MM.1S (cell line): Measurements from ENCODE around the gene PLCG2.

Experiments
- DNase-seq: peaks from one replicate; pipeline ENCODE4 v3.0.0-alpha.2; 2015
- H2AFZ ChIP-seq: fragments of 300-600 bp; sonication (generic); 2 replicates; pipeline ENCODE4 v1.6.0; 2016; ENCODE audit warnings: antibody characterized with exemption, low read length
- H3F3A ChIP-seq: fragments of 300-600 bp; sonication (generic); 2 replicates; pipeline ENCODE4 v1.6.1; 2016; ENCODE audit warnings: mild to moderate bottlenecking, antibody characterized with exemption, low read length, moderate library complexity, mixed read lengths; ENCODE audit not compliant: insufficient read depth
- H3K27ac ChIP-seq: fragments of 300-600 bp; sonication (generic); 2 replicates; pipeline ENCODE4 v1.5.1; 2016; ENCODE audit warnings: mild to moderate bottlenecking, low read length
- H3K27me3 ChIP-seq: fragments of 300-600 bp; sonication (generic); replicated peaks from 2 replicates; pipeline ENCODE4 v1.6.0; 2016; ENCODE audit warnings: low read length; ENCODE audit not compliant: insufficient read depth
- H3K36me3 ChIP-seq: fragments of 300-600 bp; sonication (generic); replicated peaks from 2 replicates; pipeline ENCODE4 v1.6.1; 2016; ENCODE audit warnings: mild to moderate bottlenecking, low read length, mixed read lengths; ENCODE audit not compliant: insufficient read depth
- H3K4me1 ChIP-seq: fragments of 300-600 bp; sonication (generic); 2 replicates; pipeline ENCODE4 v1.6.1; 2016; ENCODE audit warnings: low read length, mixed read lengths
- H3K4me2 ChIP-seq: fragments of 300-600 bp; sonication (generic); 2 replicates; pipeline ENCODE4 v1.6.0; 2016; ENCODE audit warnings: low read depth, low read length
- H3K4me3 ChIP-seq: fragments of 300-600 bp; sonication (generic); 2 replicates; pipeline ENCODE4 v1.5.1; 2016; ENCODE audit warnings: low read length, mixed read lengths
- H3K79me2 ChIP-seq: fragments of 300-600 bp; sonication (generic); 2 replicates; pipeline ENCODE4 v1.6.1; 2016; ENCODE audit warnings: mixed run types, low read length, mixed read lengths
- H3K9ac ChIP-seq: fragments of 300-600 bp; sonication (generic); 2 replicates; pipeline ENCODE4 v1.6.1; 2016; ENCODE audit warnings: low read length, mixed read lengths
- H3K9me2 ChIP-seq: fragments of 300-600 bp; sonication (generic); replicated peaks from 2 replicates; pipeline ENCODE4 v1.6.1; 2016; ENCODE audit warnings: mild to moderate bottlenecking, low read length, mixed read lengths; ENCODE audit not compliant: insufficient read depth
- H3K9me3 ChIP-seq: fragments of 300-600 bp; sonication (generic); replicated peaks from 2 replicates; pipeline ENCODE4 v1.6.1; 2016; ENCODE audit warnings: mild to moderate bottlenecking, low read length, mixed read lengths; ENCODE audit not compliant: insufficient read depth
- H4K20me1 ChIP-seq: fragments of 300-600 bp; sonication (generic); 2 replicates; pipeline ENCODE4 v1.6.1; 2016; ENCODE audit warnings: mild to moderate bottlenecking, low read length, moderate library complexity, mixed read lengths; ENCODE audit not compliant: insufficient read depth
- EZH2 ChIP-seq: fragments of 300-600 bp; sonication (generic); optimal IDR thresholded peaks from 2 replicates; pipeline ENCODE3; 2017; ENCODE audit warnings: low read depth, mild to moderate bottlenecking, antibody characterized with exemption, low read length, mixed read lengths
- EZH2phosphoT487 ChIP-seq: fragments of 300-600 bp; sonication (generic); IDR thresholded peaks from 2 replicates; pipeline ENCODE4 v1.6.1; 2018; ENCODE audit warnings: antibody characterized with exemption, low read length
- TF ChIP-seq, protein P1 (sequence below): fragments of 300-600 bp; sonication (generic); IDR thresholded peaks from 2 replicates; pipeline ENCODE4 v1.5.1; 2016; ENCODE audit warnings: antibody characterized with exemption, low read length, mixed read lengths

Gene PLCG2

GRCh38 chr16:81997738-81998137 lies 218.6 kb downstream of the PLCG2 start:
- no peak for DNase-seq
- no peaks in the 10 kb centered on the region for H3K9me2 ChIP-seq
- H3K27me3 ChIP-seq = no peaks in the 10 kb centered on the region
- no peak overlapping the region for H3K4me3 ChIP-seq
- no peaks in the 10 kb centered on the region for H3K79me2 ChIP-seq
- no peaks in the 10 kb centered on the region for H3K9me3 ChIP-seq
- H3K4me1 ChIP-seq = no peaks in the 10 kb centered on the region
- H3F3A ChIP-seq = no peaks in the 10 kb centered on the region
- H4K20me1 ChIP-seq = no peaks in the 10 kb centered on the region
- H3K36me3 ChIP-seq = no peaks in the 10 kb centered on the region
- no peak overlapping the region for H3K9ac ChIP-seq
- no peak overlapping the region for H2AFZ ChIP-seq
- TF ChIP-seq, protein P1, sequence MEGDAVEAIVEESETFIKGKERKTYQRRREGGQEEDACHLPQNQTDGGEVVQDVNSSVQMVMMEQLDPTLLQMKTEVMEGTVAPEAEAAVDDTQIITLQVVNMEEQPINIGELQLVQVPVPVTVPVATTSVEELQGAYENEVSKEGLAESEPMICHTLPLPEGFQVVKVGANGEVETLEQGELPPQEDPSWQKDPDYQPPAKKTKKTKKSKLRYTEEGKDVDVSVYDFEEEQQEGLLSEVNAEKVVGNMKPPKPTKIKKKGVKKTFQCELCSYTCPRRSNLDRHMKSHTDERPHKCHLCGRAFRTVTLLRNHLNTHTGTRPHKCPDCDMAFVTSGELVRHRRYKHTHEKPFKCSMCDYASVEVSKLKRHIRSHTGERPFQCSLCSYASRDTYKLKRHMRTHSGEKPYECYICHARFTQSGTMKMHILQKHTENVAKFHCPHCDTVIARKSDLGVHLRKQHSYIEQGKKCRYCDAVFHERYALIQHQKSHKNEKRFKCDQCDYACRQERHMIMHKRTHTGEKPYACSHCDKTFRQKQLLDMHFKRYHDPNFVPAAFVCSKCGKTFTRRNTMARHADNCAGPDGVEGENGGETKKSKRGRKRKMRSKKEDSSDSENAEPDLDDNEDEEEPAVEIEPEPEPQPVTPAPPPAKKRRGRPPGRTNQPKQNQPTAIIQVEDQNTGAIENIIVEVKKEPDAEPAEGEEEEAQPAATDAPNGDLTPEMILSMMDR = no peak
- TF ChIP-seq EZH2phosphoT487 = no peak
- no peak for TF ChIP-seq EZH2
- H3K27ac ChIP-seq = no peak overlapping the region
- H3K4me2 ChIP-seq = no peak overlapping the region

DNA sequence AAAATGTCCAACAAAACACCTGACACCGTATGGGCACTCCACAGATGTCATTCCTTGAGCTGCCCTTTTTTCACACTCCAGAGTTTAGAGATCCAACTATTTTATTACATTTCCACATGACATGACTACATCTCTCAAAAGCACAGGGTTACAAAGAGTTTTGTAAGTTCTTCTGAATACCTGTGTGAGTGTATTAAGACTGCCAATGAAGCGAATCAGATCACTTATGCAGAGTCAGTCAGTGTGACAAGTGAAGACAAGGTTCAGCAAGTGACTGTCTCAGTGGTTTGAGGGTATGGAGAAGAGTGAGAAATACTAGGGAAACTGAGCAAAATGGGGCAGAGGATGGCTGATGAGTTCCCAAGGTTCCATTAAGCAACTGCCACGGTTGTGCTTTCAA lies 223.7 kb downstream of the PLCG2 start:
- H3K27me3 ChIP-seq = no peaks in the 10 kb centered on the region

GRCh38 chr16:82004601-82005000 lies 225.5 kb downstream of the PLCG2 start:
- H3K79me2 ChIP-seq = no peaks in the 10 kb centered on the region
- no peaks in the 10 kb centered on the region for H3F3A ChIP-seq
- no peaks in the 10 kb centered on the region for H3K4me1 ChIP-seq
- H4K20me1 ChIP-seq = no peaks in the 10 kb centered on the region
- H3K4me2 ChIP-seq = no peak overlapping the region
- H3K27me3 ChIP-seq = no peaks in the 10 kb centered on the region
- no peaks in the 10 kb centered on the region for H3K36me3 ChIP-seq
- TF ChIP-seq EZH2 = no peak
- TF ChIP-seq, protein P1 = no peak
- TF ChIP-seq EZH2phosphoT487 = no peak
- no peak overlapping the region for H2AFZ ChIP-seq
- no peaks in the 10 kb centered on the region for H3K9me3 ChIP-seq
- H3K4me3 ChIP-seq = no peak overlapping the region
- no peak for DNase-seq
- no peak overlapping the region for H3K9ac ChIP-seq
- no peaks in the 10 kb centered on the region for H3K9me2 ChIP-seq
- no peak overlapping the region for H3K27ac ChIP-seq

More for the DNA sequence above, 223.7 kb downstream of the PLCG2 start:
- no peaks in the 10 kb centered on the region for H3K9me2 ChIP-seq
- H3K9me3 ChIP-seq = no peaks in the 10 kb centered on the region
- no peak overlapping the region for H3K4me3 ChIP-seq
- H3K36me3 ChIP-seq = no peaks in the 10 kb centered on the region
- no peaks in the 10 kb centered on the region for H3K4me1 ChIP-seq
- no peaks in the 10 kb centered on the region for H3F3A ChIP-seq
- H3K79me2 ChIP-seq = no peaks in the 10 kb centered on the region
- H3K27ac ChIP-seq = no peak overlapping the region
- no peak overlapping the region for H3K9ac ChIP-seq
- TF ChIP-seq EZH2 (no peak), EZH2phosphoT487 (no peak)
- TF ChIP-seq, protein P1 = no peak
- no peak overlapping the region for H3K4me2 ChIP-seq
- DNase-seq = no peak
- no peak overlapping the region for H2AFZ ChIP-seq
- H4K20me1 ChIP-seq = no peaks in the 10 kb centered on the region
